OCI-LY3 (cell line): ENCODE measurements around the gene PIP5K1B.

Experiments
- H2AFZ ChIP-seq: fragments of 200-600, 300-600 bp; shearing (Covaris generic); 2 replicates; pipeline ENCODE4 v1.6.0; 2014; ENCODE audit warnings: antibody characterized with exemption, low read depth, low read length
- H3K27ac ChIP-seq: fragments of 200-600, 300-600 bp; sonication (generic); 2 replicates; pipeline ENCODE4 v1.5.1; 2014; ENCODE audit warnings: mild to moderate bottlenecking, low read length, moderate library complexity, mixed read lengths
- H3K27me3 ChIP-seq: fragments of 200-600, 300-600 bp; sonication (generic); 2 replicates; pipeline ENCODE4 v1.6.1; 2014; ENCODE audit warnings: low read depth, low read length, mixed read lengths
- H3K36me3 ChIP-seq: fragments of 200-600, 300-600 bp; sonication (generic); replicated peaks from 2 replicates; pipeline ENCODE3; 2014; ENCODE audit warnings: low read depth, low read length, mixed read lengths
- H3K4me1 ChIP-seq: fragments of 300-600, 200-600 bp; sonication (generic); 2 replicates; pipeline ENCODE4 v1.6.1; 2014; ENCODE audit warnings: low read length, mixed read lengths
- H3K4me2 ChIP-seq: fragments of 200-600, 300-600 bp; sonication (generic); 2 replicates; pipeline ENCODE4 v1.6.1; 2014; ENCODE audit warnings: low read length, mixed read lengths
- H3K4me3 ChIP-seq: fragments of 300-600, 200-600 bp; sonication (generic); 2 replicates; pipeline ENCODE4 v1.5.1; 2014; ENCODE audit warnings: antibody characterized with exemption, mild to moderate bottlenecking, low read length, moderate library complexity
- H3K79me2 ChIP-seq: fragments of 300-600, 200-600 bp; shearing (Covaris generic); 2 replicates; pipeline ENCODE4 v1.6.1; 2014; ENCODE audit warnings: mild to moderate bottlenecking, low read length, mixed read lengths
- H3K9ac ChIP-seq: fragments of 300-600, 200-600 bp; shearing (Covaris generic); 2 replicates; pipeline ENCODE4 v1.6.0; 2014; ENCODE audit warnings: mild to moderate bottlenecking, low read length, moderate library complexity
- H3K9me3 ChIP-seq: fragments of 200-600, 300-600 bp; shearing (Covaris generic); 2 replicates; pipeline ENCODE4 v1.6.1; 2014; ENCODE audit warnings: low read length, mixed read lengths; ENCODE audit not compliant: insufficient read depth
- H4K20me1 ChIP-seq: fragments of 200-600, 300-600 bp; sonication (generic); 2 replicates; pipeline ENCODE4 v1.6.1; 2016; ENCODE audit warnings: low read length, mixed read lengths; ENCODE audit not compliant: insufficient read depth
- EZH2phosphoT487 ChIP-seq: fragments of 200-600 bp; shearing (Covaris generic); IDR thresholded peaks from 2 replicates; pipeline ENCODE4 v1.6.1; 2018; ENCODE audit warnings: antibody characterized with exemption, mixed run types, low read depth
- TF ChIP-seq, protein P1 (sequence below): fragments of 200-600, 300-600 bp; sonication (generic); IDR thresholded peaks from 2 replicates; pipeline ENCODE4 v1.5.1; 2014; ENCODE audit warnings: antibody characterized with exemption, low read length, low read depth

The PIP5K1B gene

GRCh38 chr9:68825762-68826472 lies 120.9 kb downstream of the PIP5K1B start:
- H3K4me1 ChIP-seq, result no peaks in the 10 kb centered on the region
- H4K20me1 ChIP-seq, result no peaks in the 10 kb centered on the region
- no peak overlapping the region for H3K27ac ChIP-seq
- H3K4me2 ChIP-seq, result no peak overlapping the region
- no peaks in the 10 kb centered on the region for H3K9me3 ChIP-seq
- H3K4me3 ChIP-seq, result no peak overlapping the region
- H2AFZ ChIP-seq, result no peak overlapping the region
- no peaks in the 10 kb centered on the region for H3K79me2 ChIP-seq
- no peaks in the 10 kb centered on the region for H3K36me3 ChIP-seq
- no peak overlapping the region for H3K9ac ChIP-seq
- H3K27me3 ChIP-seq, result peaks cover 13% of the 10 kb centered on the region
- TF ChIP-seq EZH2phosphoT487, result no peak
- TF ChIP-seq, protein P1, sequence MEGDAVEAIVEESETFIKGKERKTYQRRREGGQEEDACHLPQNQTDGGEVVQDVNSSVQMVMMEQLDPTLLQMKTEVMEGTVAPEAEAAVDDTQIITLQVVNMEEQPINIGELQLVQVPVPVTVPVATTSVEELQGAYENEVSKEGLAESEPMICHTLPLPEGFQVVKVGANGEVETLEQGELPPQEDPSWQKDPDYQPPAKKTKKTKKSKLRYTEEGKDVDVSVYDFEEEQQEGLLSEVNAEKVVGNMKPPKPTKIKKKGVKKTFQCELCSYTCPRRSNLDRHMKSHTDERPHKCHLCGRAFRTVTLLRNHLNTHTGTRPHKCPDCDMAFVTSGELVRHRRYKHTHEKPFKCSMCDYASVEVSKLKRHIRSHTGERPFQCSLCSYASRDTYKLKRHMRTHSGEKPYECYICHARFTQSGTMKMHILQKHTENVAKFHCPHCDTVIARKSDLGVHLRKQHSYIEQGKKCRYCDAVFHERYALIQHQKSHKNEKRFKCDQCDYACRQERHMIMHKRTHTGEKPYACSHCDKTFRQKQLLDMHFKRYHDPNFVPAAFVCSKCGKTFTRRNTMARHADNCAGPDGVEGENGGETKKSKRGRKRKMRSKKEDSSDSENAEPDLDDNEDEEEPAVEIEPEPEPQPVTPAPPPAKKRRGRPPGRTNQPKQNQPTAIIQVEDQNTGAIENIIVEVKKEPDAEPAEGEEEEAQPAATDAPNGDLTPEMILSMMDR, result no peak

- no peaks in the 10 kb centered on the region for H3K9me3 ChIP-seq
- no peak overlapping the region for H3K4me2 ChIP-seq
- H2AFZ ChIP-seq, result no peak overlapping the region
- no peaks in the 10 kb centered on the region for H3K36me3 ChIP-seq
- H3K9ac ChIP-seq, result no peak overlapping the region
- no peaks in the 10 kb centered on the region for H3K4me1 ChIP-seq
- no peaks in the 10 kb centered on the region for H4K20me1 ChIP-seq
- no peak overlapping the region for H3K4me3 ChIP-seq
- no peak for TF ChIP-seq EZH2phosphoT487
- TF ChIP-seq, protein P1, result no peak
- no peak overlapping the region for H3K27ac ChIP-seq
- H3K27me3 ChIP-seq, result peaks cover 11% of the 10 kb centered on the region
- H3K79me2 ChIP-seq, result no peaks in the 10 kb centered on the region
These were observed 123.1 kb downstream of the PIP5K1B start for GRCh38 chr9:68827837-68828744.

DNA sequence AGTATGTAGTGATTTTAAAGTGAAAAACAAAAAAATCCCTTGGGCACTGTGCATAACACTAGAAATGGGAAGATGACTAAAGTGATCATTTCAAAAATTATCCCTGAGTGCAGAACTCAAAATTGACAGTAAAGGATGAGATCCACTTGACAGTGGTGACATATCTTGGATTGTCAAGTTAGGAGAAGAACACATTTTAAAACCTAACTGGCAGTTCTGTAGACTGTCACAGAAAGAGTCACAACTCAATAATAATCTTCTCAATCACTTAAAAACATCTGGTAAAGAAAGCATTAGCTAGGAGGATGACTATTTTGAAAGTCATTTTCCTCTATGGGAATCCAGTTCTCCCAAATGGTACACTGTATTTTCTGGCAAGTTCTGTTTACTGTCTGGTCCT lies 127.1 kb downstream of the PIP5K1B start:
- no peak overlapping the region for H3K4me3 ChIP-seq
- no peaks in the 10 kb centered on the region for H3K36me3 ChIP-seq
- no peak overlapping the region for H3K27ac ChIP-seq
- H2AFZ ChIP-seq, result no peak overlapping the region
- no peak overlapping the region for H3K4me2 ChIP-seq
- no peaks in the 10 kb centered on the region for H3K9me3 ChIP-seq
- H3K79me2 ChIP-seq, result no peaks in the 10 kb centered on the region
- no peak overlapping the region for H3K9ac ChIP-seq
- H4K20me1 ChIP-seq, result no peaks in the 10 kb centered on the region
- TF ChIP-seq EZH2phosphoT487, result no peak
- TF ChIP-seq, protein P1, result no peak
- H3K27me3 ChIP-seq, result no peaks in the 10 kb centered on the region; the same call in 1 of the 2 replicates
- H3K4me1 ChIP-seq, result no peaks in the 10 kb centered on the region

GRCh38 chr9:68832861-68833518 lies 128.0 kb downstream of the PIP5K1B start:
- Histone ChIP-seq H3K9me3 (no peaks in the 10 kb centered on the region), H3K36me3 (no peaks in the 10 kb centered on the region), H3K4me3 (no peak overlapping the region), H4K20me1 (no peaks in the 10 kb centered on the region), H3K9ac (no peak overlapping the region), H3K4me2 (no peak overlapping the region), H2AFZ (no peak overlapping the region), H3K27ac (no peak overlapping the region), H3K79me2 (no peaks in the 10 kb centered on the region), H3K4me1 (no peaks in the 10 kb centered on the region), H3K27me3 (no peaks in the 10 kb centered on the region; the same call in 1 of the 2 replicates)
- TF ChIP-seq, protein P1, result no peak
- TF ChIP-seq EZH2phosphoT487, result no peak
